ENCODE results near the gene DCLK1. TPM values are rescaled to one million over a fixed set of nuclear protein-coding genes. Genes with fewer than 3 reads are reported as not detected.

The DCLK1 gene
- total RNA-seq, 6 experiments from 2014 or later = 0.07 to 0.12 (median 0.10) TPM; not detected in 2

DNA sequence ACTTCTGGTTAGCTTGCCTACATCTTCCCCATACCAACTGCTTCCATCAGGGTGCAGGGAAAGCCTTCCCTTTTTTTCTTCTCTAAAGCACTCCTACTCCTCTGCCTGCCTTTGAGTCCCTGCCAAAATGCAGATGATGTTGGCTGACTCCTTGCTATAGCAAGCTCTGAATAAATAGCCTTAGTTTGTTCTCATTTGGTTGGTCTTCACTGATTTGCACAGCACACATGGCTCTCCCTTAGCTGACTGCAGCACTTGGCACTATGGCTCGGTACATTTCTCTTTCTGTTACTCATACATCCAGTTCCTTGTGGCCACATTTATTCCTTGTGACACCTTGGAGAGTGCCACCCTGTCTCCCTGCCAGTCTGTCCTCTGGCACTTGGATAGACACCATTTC lies 249.8 kb downstream of the DCLK1 start:
- Histone ChIP-seq H3K4me1 (no peaks in the 10 kb centered on the region), H3K9me3 (no peaks in the 10 kb centered on the region), H3K36me3 (no peaks in the 10 kb centered on the region), H3K27me3 (no peaks in the 10 kb centered on the region), H3K4me3 (no peak overlapping the region), H3K27ac (no peak overlapping the region)
- TF ChIP-seq POLR2A (IDR thresholded peaks at IDR 0.05) = no peak
- TF ChIP-seq, protein P1, sequence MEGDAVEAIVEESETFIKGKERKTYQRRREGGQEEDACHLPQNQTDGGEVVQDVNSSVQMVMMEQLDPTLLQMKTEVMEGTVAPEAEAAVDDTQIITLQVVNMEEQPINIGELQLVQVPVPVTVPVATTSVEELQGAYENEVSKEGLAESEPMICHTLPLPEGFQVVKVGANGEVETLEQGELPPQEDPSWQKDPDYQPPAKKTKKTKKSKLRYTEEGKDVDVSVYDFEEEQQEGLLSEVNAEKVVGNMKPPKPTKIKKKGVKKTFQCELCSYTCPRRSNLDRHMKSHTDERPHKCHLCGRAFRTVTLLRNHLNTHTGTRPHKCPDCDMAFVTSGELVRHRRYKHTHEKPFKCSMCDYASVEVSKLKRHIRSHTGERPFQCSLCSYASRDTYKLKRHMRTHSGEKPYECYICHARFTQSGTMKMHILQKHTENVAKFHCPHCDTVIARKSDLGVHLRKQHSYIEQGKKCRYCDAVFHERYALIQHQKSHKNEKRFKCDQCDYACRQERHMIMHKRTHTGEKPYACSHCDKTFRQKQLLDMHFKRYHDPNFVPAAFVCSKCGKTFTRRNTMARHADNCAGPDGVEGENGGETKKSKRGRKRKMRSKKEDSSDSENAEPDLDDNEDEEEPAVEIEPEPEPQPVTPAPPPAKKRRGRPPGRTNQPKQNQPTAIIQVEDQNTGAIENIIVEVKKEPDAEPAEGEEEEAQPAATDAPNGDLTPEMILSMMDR (IDR thresholded peaks at IDR 0.05) = no peak
- no peak for ATAC-seq
- intact Hi-C loops (cut with DNase I) = no loop called here
- 45% methylated on average over 1 of the region's 1 CpG for WGBS (ENCODE audit: insufficient coverage, low coverage, low lambda C conversion rate, missing lambda C conversion rate)
- DNase-seq = no peak

DNA sequence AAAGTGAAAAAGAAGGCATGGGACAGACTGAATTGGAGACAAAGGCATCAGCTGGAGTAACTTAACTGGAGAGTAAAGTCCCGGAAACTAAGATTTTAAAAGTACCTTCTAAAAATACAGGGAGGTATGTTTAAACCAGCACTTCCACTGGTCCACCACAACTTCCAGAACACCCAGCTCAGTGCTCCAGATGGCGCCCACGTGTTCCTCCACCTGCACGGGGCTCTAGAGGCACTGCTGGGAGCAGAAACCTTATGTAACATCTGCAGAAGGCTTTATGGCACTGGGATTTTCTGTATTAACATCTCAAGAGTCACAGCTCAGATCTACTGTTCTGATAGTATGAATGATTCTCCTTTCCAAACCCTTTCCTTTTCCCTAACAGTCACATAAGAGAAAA lies 252.1 kb downstream of the DCLK1 start:
- TF ChIP-seq POLR2A (IDR thresholded peaks at IDR 0.05) = no peak
- TF ChIP-seq, protein P1 (IDR thresholded peaks at IDR 0.05) = no peak
- WGBS (ENCODE audit: insufficient coverage, low coverage, low lambda C conversion rate, missing lambda C conversion rate) = 61% methylated on average over 4 of the region's 4 CpGs
- Histone ChIP-seq H3K4me1 (no peaks in the 10 kb centered on the region), H3K36me3 (no peaks in the 10 kb centered on the region), H3K9me3 (no peaks in the 10 kb centered on the region), H3K4me3 (no peak overlapping the region), H3K27me3 (no peaks in the 10 kb centered on the region), H3K27ac (no peak overlapping the region)
- DNase-seq = no peak
- intact Hi-C loops (cut with DNase I) = no loop called here
- no peak for ATAC-seq

DNA sequence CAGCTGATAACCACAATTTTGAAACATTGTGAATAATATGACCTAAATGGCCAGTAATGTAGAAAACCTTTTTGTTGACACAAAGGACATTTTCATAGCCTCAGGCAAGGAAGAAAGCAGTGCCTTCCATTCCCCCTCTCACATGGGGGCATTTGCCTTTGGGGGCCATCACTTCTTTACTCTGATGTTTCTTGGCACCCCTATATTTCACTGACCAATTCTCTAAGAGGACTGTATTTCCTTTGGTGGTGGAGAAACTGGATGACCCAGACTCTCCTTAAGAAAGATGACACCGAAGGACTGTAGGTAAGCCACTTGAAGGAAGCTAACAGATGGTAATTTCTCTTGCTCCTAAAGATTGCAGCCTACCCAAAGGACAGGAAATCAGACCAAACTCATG lies 254.6 kb downstream of the DCLK1 start:
- H3K27me3 ChIP-seq = no peaks in the 10 kb centered on the region
- no peak overlapping the region for H3K27ac ChIP-seq
- no peak overlapping the region for H3K4me3 ChIP-seq
- WGBS (ENCODE audit: insufficient coverage, low coverage, low lambda C conversion rate, missing lambda C conversion rate) = 14% methylated on average over 1 of the region's 1 CpG
- TF ChIP-seq, protein P1 (IDR thresholded peaks at IDR 0.05) = no peak
- TF ChIP-seq POLR2A (IDR thresholded peaks at IDR 0.05) = no peak
- no peak for DNase-seq
- no peak for ATAC-seq
- no peaks in the 10 kb centered on the region for H3K36me3 ChIP-seq
- no peaks in the 10 kb centered on the region for H3K4me1 ChIP-seq
- intact Hi-C loops (cut with DNase I) = no loop called here
- no peaks in the 10 kb centered on the region for H3K9me3 ChIP-seq

DNA sequence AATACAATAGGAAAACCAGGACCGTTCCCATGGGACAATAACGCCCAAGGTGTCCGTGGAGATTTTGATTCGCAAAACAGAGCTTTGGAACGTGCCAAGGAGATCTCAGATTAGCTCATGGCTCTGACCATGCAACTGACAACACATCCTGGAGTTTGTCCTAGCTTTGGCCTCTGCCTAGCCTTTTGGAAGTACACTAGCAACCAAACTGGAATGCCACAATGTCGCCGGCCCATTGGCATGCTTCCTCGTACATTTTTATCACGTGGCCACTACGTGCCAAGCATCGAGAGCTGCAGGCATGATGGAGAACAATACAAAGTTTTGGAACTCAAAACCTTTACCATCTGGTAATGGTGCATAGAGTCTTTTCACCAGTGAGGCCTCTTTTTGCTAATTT lies 256.5 kb downstream of the DCLK1 start:
- 65% methylated on average over 9 of the region's 11 CpGs for WGBS (ENCODE audit: insufficient coverage, low coverage, low lambda C conversion rate, missing lambda C conversion rate)
- Histone ChIP-seq H3K27me3 (no peaks in the 10 kb centered on the region), H3K4me1 (no peaks in the 10 kb centered on the region), H3K9me3 (no peaks in the 10 kb centered on the region), H3K27ac (no peak overlapping the region), H3K4me3 (no peak overlapping the region), H3K36me3 (no peaks in the 10 kb centered on the region)
- intact Hi-C loops (cut with DNase I) = no loop called here
- TF ChIP-seq, protein P1 (IDR thresholded peaks at IDR 0.05) = no peak
- TF ChIP-seq POLR2A (IDR thresholded peaks at IDR 0.05) = no peak
- DNase-seq (no peak), ATAC-seq (no peak)

DNA sequence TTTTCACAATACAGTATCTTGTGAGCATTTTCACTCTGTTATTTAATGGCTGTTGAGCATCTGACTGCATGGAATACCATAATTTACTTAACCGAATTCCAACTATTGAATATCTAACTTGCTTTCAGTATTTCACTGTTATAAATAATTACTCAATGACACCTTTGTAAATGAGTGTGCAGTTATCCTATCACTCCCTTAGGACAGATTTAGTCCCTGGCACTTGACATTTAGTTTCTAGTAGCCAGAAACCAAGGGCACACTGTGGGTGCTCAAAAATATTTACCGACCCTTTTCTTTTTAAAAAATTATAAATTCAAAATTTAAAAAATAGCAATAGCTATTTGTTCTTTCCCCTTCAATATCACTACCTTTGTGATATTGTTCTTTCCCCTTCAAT lies 258.8 kb downstream of the DCLK1 start:
- 72% methylated on average over 2 of the region's 2 CpGs for WGBS (ENCODE audit: insufficient coverage, low coverage, low lambda C conversion rate, missing lambda C conversion rate)
- no peaks in the 10 kb centered on the region for H3K27me3 ChIP-seq
- no peaks in the 10 kb centered on the region for H3K36me3 ChIP-seq
- TF ChIP-seq POLR2A (IDR thresholded peaks at IDR 0.05) = no peak
- TF ChIP-seq, protein P1 (IDR thresholded peaks at IDR 0.05) = no peak
- H3K4me3 ChIP-seq = no peak overlapping the region
- H3K27ac ChIP-seq = no peak overlapping the region
- intact Hi-C loops (cut with DNase I) = no loop called here
- H3K4me1 ChIP-seq = no peaks in the 10 kb centered on the region
- no peaks in the 10 kb centered on the region for H3K9me3 ChIP-seq
- DNase-seq (no peak), ATAC-seq (no peak)

Data from right lobe of liver (tissue), 6 donors.